Measurements from ENCODE around the gene FHDC1. TPM values are rescaled to one million over a fixed set of nuclear protein-coding genes. Genes with fewer than 3 reads are reported as not detected.

Gene FHDC1
- total RNA-seq, 1 donor from 2014 or later = 0.22 TPM

Other genes starting within 250 kb of the FHDC1 start
- 0.22 and 0.34 TPM in 2 replicates for gene TIGD4, start 156.6 kb upstream of the FHDC1 start, total RNA-seq
- gene ARFIP1, start 156.4 kb upstream of the FHDC1 start, total RNA-seq = 18.7 and 24.8 TPM in 2 replicates